ENCODE data around the gene RIPPLY3.
"Not testable (repeated sequence)": the region's sequence is repeated elsewhere in the genome, so short reads cannot be mapped to it uniquely, and the experiment has no call there.

The RIPPLY3 gene

DNA sequence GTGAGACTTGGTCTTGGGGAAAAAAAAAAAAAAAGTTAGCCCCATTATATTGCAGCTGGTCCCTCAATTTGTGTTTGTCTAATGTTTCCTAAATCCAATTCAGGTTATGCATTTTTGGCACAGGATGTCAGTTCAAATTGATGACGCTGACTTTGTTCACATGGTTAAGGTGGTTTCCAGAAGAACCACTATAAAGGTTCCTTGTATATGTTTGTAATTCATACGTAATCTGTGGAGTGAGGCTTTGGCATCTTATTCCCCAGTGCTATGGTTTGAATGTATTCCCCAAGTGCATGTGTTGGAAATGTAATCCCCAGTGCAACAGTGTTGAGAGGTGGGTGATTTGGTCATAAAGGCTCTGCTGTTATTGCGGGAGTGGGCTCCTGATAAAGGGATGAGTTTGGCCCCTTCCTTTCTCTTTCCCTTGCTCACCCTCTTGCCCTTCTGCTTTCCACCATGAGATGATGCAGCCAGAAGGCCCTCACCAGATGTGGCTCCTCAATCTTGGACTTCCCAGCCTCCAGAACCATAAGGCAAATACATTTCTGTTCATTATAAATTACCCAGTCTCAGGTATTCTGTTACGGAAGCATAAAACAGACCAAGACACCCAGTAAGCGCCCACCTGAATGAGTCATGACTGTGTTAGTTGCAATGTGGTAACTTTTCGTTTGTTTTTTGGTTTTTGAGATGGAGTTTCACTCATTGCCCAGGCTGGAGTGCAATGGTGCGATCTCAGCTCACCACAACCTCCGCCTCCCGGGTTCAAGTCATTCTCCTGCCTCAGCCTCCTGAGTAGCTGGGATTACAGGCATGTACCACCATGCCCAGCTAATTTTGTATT, 20.5 kb upstream of the RIPPLY3 start:
- DNase-seq (ENCODE audit: low spot score) = no peak

DNA sequence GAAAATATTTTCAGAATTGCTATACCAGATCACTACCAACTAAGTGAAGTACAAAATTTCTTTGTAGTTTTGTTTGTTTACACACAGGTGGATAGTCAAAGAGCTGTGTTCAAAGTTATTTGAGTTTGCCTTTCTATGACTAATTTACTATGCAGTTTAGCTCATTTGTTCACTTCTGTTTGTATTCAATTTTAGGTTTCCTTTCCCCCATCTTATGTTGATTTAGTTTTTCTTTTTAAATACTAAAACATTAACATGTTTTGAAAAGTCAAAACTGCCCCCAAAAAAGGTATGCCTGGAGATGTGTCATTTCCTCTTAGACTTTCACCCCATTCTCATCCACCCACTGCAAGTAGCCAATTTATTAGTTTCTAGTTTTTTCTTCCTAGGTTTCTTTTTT, 18.7 kb upstream of the RIPPLY3 start:
- DNase-seq (ENCODE audit: low spot score) = no peak
- TF ChIP-seq, protein P1, sequence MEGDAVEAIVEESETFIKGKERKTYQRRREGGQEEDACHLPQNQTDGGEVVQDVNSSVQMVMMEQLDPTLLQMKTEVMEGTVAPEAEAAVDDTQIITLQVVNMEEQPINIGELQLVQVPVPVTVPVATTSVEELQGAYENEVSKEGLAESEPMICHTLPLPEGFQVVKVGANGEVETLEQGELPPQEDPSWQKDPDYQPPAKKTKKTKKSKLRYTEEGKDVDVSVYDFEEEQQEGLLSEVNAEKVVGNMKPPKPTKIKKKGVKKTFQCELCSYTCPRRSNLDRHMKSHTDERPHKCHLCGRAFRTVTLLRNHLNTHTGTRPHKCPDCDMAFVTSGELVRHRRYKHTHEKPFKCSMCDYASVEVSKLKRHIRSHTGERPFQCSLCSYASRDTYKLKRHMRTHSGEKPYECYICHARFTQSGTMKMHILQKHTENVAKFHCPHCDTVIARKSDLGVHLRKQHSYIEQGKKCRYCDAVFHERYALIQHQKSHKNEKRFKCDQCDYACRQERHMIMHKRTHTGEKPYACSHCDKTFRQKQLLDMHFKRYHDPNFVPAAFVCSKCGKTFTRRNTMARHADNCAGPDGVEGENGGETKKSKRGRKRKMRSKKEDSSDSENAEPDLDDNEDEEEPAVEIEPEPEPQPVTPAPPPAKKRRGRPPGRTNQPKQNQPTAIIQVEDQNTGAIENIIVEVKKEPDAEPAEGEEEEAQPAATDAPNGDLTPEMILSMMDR (IDR thresholded peaks at IDR 0.05; ENCODE audit: extremely low read depth, missing control alignments) = no peak

More for the DNA sequence above, 20.5 kb upstream of the RIPPLY3 start:
- TF ChIP-seq, protein P1 (IDR thresholded peaks at IDR 0.05; ENCODE audit: extremely low read depth, missing control alignments) = no peak

DNA sequence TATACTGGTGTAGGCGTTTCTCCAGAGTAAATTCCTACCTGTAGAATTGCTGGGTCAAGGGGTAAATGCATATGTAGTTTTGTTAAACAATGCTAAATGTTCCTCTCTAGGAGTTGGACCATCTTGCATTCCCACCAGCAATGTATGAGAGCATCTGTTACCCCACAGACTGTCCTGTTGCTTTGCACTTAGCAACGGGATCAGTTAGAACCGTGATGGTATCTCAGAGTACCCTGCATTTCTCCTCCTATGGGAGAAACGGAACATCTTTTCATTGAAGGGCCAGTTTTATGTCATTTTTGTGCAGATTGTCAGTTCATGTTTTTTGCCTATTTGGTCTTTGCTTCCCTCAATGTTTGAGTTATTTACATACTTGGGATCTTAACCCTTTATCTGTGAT, 18.0 kb upstream of the RIPPLY3 start:
- TF ChIP-seq, protein P1 (IDR thresholded peaks at IDR 0.05; ENCODE audit: extremely low read depth, missing control alignments) = no peak
- DNase-seq (ENCODE audit: low spot score) = no peak

DNA sequence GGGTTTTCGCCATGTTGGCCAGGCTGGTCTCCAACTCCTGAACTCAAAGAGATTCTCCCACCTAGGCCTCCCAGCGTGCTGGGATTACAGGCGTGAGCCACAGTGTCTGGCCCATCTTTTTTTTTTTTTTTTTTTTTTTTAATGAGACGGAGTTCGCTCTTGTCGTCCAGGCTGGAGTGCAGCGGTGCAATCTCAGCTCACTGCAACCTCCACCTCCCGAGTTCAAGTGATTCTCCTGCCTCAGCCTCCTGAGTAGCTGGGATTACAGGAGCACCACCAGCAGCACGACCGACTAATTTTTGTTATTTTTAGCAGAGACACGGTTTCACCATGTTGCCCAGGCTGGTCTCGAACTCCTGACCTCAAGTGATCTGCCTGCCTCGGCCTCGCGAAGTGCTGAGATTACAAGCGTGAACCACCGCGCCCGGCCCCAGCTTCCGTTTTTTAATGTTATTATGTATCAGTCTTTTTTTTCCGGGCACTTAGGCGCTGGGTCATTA, 17.3 kb upstream of the RIPPLY3 start:
- DNase-seq (ENCODE audit: low spot score) = not testable (repeated sequence)

DNA sequence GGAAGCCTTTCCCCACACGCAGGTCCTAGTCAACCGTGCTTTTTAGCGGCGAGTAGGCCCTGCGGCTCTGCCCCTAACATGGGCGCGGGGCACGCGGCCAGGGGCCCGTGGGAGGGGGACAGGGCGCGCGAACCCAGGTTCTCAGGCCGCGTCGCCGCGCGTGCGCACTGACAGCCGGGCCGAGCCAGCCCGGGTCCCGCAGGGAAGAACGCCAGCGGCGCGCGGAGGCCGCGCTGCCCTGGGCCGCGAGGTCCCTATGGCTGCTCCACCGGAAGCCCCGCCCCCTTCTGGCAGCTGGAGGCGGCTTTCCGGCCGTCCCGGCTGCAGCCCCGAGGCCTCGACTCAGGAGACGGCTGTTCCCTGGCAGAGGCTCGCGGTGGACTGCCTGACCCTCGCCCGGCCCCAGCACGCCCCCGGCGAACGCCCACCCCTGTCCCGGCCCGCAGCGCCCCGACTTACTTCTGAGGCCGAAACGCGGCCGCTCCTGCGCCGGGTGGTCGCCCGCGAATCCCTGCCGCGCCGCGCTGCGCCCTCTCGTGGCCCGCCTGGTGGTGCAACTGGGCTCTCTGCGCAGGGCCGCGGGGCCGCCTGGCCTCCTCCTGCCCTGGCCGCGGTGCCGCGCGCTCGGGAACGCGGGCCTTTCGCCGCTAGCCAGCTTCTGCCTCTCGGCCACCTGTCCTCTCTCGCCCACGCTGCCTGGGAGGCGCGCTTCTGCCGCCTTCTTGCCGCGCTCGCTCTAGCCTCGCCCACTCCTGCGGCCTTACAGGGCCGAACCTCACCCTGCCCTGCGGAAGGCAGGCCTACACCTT, 16.6 kb upstream of the RIPPLY3 start:
- TF ChIP-seq, protein P1 (IDR thresholded peaks at IDR 0.05; ENCODE audit: extremely low read depth, missing control alignments) = peak; percentile 74
- DNase-seq (ENCODE audit: low spot score) = peak; percentile 98

DNA sequence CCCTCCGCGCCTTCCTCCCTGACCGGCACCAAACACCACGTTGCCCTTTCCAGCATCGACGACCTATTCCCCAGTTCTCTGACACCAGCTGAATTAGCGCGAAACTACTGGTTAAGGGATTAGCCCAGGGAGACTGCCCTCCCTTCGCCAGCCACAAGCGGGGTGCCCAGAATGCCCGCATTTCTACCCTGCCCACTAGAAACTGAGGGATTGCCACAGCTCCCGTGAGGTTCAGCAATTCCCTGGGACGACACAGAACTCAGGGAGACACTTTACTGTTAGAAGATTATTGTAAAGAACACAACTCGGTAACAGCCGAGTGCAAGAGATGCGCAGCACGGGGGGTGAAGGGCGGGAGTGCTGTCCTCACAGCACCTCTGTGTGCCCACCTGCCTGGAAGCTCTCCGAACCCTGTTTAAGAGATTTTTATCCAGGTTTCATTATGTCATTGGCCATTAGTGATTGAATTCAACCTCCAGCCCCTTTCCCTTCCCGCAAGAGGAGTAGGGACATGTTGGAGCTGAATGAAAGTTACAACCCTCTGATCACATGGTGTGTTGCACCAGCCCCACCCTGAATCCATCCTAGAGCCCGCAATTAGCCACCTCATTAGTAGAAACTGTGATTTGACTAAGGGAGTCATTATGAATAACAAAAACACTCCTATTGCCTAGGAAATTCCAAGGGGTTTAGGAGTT, 15.8 kb upstream of the RIPPLY3 start:
- no peak for DNase-seq (ENCODE audit: low spot score)
- TF ChIP-seq, protein P1 (IDR thresholded peaks at IDR 0.05; ENCODE audit: extremely low read depth, missing control alignments) = no peak

DNA sequence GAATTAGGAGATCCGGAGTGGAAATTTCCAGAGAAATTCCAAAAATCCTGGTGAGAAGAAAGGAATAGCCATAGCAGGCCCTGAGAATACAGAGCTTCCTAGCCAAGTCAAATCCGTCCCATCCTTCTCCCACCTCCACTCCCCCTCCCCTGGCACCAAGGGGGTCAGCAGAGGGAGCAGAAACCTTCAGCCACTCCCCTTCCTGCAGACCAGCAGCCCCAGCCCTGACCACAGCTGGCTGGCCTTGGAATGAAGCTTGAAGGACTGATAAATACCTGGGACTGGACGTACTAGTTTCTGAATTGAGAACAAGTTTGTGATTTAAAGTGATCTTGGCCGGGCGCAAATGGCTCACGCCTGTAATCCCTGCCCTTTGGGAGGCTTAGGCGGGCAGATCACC, 13.8 kb upstream of the RIPPLY3 start:
- TF ChIP-seq, protein P1 (IDR thresholded peaks at IDR 0.05; ENCODE audit: extremely low read depth, missing control alignments) = no peak
- DNase-seq (ENCODE audit: low spot score) = no peak
